DND-41 (cell line): ENCODE data around the gene CTRB2.

Experiments used
- CTCF ChIP-seq: IDR thresholded peaks from 2 replicates; pipeline ENCODE4 v1.5.1; 2012; ENCODE audit warnings: borderline replicate concordance, low read length, moderate library complexity, mild to moderate bottlenecking; ENCODE audit not compliant: poor library complexity, severe bottlenecking; ENCODE audit errors: extremely low read depth
- EZH2 ChIP-seq: IDR thresholded peaks from 3 replicates; pipeline ENCODE4 v1.6.1; 2012; ENCODE audit warnings: borderline replicate concordance, low read depth, mild to moderate bottlenecking, moderate library complexity, low read length, inconsistent platforms; ENCODE audit not compliant: severe bottlenecking

DNA sequence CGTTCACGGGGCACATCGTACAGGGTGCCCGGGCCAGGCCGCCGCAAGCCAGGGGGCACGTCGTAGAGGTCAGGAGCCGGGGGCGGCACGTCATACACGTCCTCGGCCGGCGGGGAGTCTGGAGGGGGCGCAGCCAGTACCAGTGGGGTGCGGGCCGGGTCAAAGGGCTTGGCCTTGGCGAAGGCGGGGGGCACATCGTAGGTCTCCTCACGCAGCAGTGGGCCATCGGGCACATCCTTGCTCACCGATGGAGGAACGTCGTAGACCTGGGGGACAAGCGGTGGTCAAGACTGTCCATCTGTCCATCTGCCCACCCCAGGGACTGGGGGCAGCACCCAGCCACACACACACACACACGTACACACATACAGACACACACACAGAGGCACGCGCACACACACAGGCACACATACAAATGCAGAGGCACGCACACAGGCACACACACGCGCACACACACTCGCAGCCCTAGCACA is 28.8 kb upstream of the CTRB2 start:
- TF ChIP-seq CTCF (no peak), EZH2 (no peak)
